Measurements from ENCODE around the gene UGT1A7. TPM values are rescaled to one million over a fixed set of nuclear protein-coding genes. Genes with fewer than 3 reads are reported as not detected.

The UGT1A7 gene
- total RNA-seq, 3 donors from 2014 or later (not counting 1 experiment from before 2014, with no cell fraction given): not detected

DNA sequence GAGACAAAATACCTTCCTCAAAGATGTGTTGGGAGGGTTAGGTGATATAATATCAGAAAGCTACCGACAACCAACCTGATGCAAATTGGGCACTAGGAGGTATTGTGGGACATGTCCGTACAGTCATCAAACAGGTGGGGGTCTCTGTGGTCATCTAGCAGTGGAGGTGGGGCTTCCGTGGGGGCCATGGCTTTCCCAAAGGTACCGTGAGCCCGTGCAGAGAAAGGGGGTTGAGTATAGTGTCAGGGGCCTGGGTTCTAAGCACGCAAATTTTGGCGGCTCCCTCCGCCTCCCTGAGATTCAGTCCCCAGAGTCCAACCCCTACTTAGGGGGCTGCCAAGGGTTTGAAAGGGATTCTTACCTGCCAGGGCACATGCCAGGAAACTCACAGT lies 140.0 kb downstream of the UGT1A7 start:
- intact Hi-C loops (cut with micrococcal nuclease): no loop called here
- H3K27ac ChIP-seq (ENCODE audit: low read length): no peak overlapping the region
- H3K27ac Mint-ChIP-seq: no peak overlapping the region
- DNase-seq (peak in 1 of 2 donors; percentile 10), ATAC-seq (no peak)
- no peaks in the 10 kb centered on the region for H3K36me3 Mint-ChIP-seq
- no peaks in the 10 kb centered on the region for H3K4me1 ChIP-seq (ENCODE audit: control insufficient read depth, insufficient read depth, low read length)
- H3K4me3 ChIP-seq (ENCODE audit: low read length): no peak overlapping the region
- peaks cover 0 to 5% of the 10 kb centered on the region in 2 donors for H3K4me1 Mint-ChIP-seq
- no peak overlapping the region for H3K4me3 Mint-ChIP-seq
- H3K36me3 ChIP-seq (ENCODE audit: control insufficient read depth, insufficient read depth, low read length): no peaks in the 10 kb centered on the region
- 93% methylated on average over 8 of the region's 8 CpGs for WGBS (ENCODE audit: insufficient coverage)
- TF ChIP-seq, protein P1, sequence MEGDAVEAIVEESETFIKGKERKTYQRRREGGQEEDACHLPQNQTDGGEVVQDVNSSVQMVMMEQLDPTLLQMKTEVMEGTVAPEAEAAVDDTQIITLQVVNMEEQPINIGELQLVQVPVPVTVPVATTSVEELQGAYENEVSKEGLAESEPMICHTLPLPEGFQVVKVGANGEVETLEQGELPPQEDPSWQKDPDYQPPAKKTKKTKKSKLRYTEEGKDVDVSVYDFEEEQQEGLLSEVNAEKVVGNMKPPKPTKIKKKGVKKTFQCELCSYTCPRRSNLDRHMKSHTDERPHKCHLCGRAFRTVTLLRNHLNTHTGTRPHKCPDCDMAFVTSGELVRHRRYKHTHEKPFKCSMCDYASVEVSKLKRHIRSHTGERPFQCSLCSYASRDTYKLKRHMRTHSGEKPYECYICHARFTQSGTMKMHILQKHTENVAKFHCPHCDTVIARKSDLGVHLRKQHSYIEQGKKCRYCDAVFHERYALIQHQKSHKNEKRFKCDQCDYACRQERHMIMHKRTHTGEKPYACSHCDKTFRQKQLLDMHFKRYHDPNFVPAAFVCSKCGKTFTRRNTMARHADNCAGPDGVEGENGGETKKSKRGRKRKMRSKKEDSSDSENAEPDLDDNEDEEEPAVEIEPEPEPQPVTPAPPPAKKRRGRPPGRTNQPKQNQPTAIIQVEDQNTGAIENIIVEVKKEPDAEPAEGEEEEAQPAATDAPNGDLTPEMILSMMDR (IDR thresholded peaks at IDR 0.05): no peak
- H3K27me3 ChIP-seq (ENCODE audit: control insufficient read depth, insufficient read depth, low read length): no peaks in the 10 kb centered on the region
- peaks cover 0 to 14% of the 10 kb centered on the region in 2 donors for H3K27me3 Mint-ChIP-seq (ENCODE audit: low read depth in 2 of 2)
- H3K9me3 Mint-ChIP-seq: no peaks in the 10 kb centered on the region
- no peaks in the 10 kb centered on the region for H3K9me3 ChIP-seq (ENCODE audit: control insufficient read depth, insufficient read depth, low read length)

DNA sequence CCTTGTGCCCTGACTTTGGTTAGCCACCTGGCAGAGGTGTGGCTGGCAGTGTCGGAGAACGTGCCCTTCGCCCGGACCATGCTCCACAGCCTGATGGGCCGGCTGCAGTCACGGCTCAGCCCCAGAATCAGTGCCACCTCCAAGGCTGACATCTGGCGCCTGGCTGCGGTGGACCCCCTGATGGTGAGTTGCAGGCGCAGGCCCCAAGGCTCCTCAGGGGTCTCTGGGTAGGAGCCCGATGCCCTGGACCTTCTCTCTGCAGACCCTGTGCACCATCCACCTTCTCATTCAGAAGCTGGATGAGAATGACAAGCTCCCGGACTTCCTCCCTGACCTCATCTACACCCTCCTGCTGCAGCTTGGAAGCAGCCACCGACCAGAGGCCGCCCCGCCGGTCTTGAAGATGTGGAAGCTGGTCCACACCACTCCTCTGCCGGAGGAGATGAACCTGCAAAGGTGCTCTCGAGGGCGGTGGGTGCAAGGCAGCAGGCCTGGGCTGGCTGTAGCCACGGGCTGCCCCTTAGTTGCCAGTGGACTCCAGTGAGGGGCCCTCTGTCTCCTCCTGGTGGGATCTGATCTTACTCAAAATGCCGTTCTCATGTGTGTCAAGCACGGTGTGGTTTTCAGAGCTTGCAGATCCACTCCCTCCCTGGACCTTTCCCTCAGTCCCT lies 140.5 kb downstream of the UGT1A7 start:
- H3K4me3 Mint-ChIP-seq: no peak overlapping the region
- no peak for ATAC-seq

More for the DNA sequence above, 140.5 kb downstream of the UGT1A7 start:
- no peaks in the 10 kb centered on the region for H3K9me3 Mint-ChIP-seq
- Histone ChIP-seq H3K27me3 (ENCODE audit: control insufficient read depth, insufficient read depth, low read length) (no peaks in the 10 kb centered on the region), H3K4me3 (ENCODE audit: low read length) (no peak overlapping the region), H3K36me3 (ENCODE audit: control insufficient read depth, insufficient read depth, low read length) (no peaks in the 10 kb centered on the region), H3K4me1 (ENCODE audit: control insufficient read depth, insufficient read depth, low read length) (no peaks in the 10 kb centered on the region), H3K9me3 (ENCODE audit: control insufficient read depth, insufficient read depth, low read length) (no peaks in the 10 kb centered on the region), H3K27ac (ENCODE audit: low read length) (no peak overlapping the region)
- peaks cover 0 to 2% of the 10 kb centered on the region in 2 donors for H3K4me1 Mint-ChIP-seq
- DNase-seq: peak in 1 of 2 donors; percentile 10
- intact Hi-C loops (cut with micrococcal nuclease): no loop called here
- TF ChIP-seq, protein P1 (IDR thresholded peaks at IDR 0.05): no peak
- 91% methylated on average over 21 of the region's 21 CpGs for WGBS (ENCODE audit: insufficient coverage)
- no peaks in the 10 kb centered on the region for H3K36me3 Mint-ChIP-seq
- H3K27ac Mint-ChIP-seq: no peak overlapping the region
- peaks cover 0 to 14% of the 10 kb centered on the region in 2 donors for H3K27me3 Mint-ChIP-seq (ENCODE audit: low read depth in 2 of 2)

Other genes with a start within 250 kb of the UGT1A7 start
- gene USP40, start 115.1 kb upstream of the UGT1A7 start, total RNA-seq: 10 to 100 TPM; 17.4 to 20.6 (median 19.4) TPM
- gene UGT1A8, start 64.3 kb upstream of the UGT1A7 start, total RNA-seq: not detected
- gene UGT1A10, start 45.5 kb upstream of the UGT1A7 start, total RNA-seq: not detected
- not detected for gene UGT1A9, start 10.0 kb upstream of the UGT1A7 start, total RNA-seq
- gene UGT1A6, start 11.0 kb downstream of the UGT1A7 start, total RNA-seq: not detected
- not detected for gene UGT1A5, start 31.0 kb downstream of the UGT1A7 start, total RNA-seq
- gene UGT1A4, start 36.8 kb downstream of the UGT1A7 start, total RNA-seq: not detected
- not detected for gene UGT1A3, start 47.1 kb downstream of the UGT1A7 start, total RNA-seq
- gene UGT1A1, start 78.4 kb downstream of the UGT1A7 start, total RNA-seq: not detected
- gene MROH2A, start 96.4 kb downstream of the UGT1A7 start, total RNA-seq: not detected
- gene HJURP, start 172.6 kb downstream of the UGT1A7 start, total RNA-seq: 1 to 10 TPM in 2 of 3 donors, under 1 TPM in 1; 0.87 to 3.2 (median 1.5) TPM
- not detected for gene TRPM8, start 235.5 kb downstream of the UGT1A7 start, total RNA-seq